A549 (cell line): ENCODE results near the gene MCM3AP.

Source experiments
- BHLHE40 ChIP-seq: IDR thresholded peaks from 2 replicates; pipeline ENCODE4 v1.6.1; 2012; ENCODE audit warnings: low read depth, low read length, inconsistent platforms
- CEBPB ChIP-seq, 2 experiments: fragments of >200 bp in 1 of 2; sonication (Bioruptor Twin) in 1 of 2; formaldehyde crosslinking in 1 of 2; IDR thresholded peaks; 2 replicates each; pipeline ENCODE4 v1.6.1; 2012 to 2016
- CTCF ChIP-seq: fragments of >200 bp; sonication (Bioruptor Twin); formaldehyde crosslinking; IDR thresholded peaks from 3 replicates; pipeline ENCODE4 v1.5.1; 2016
- HOXB13 ChIP-seq: fragments of 250-450 bp; sonication (Bioruptor Pico); IDR thresholded peaks from 2 replicates; pipeline ENCODE4 v1.5.0; 2020; ENCODE audit warnings: low read depth, mild to moderate bottlenecking, moderate library complexity
- MAX ChIP-seq: IDR thresholded peaks from 2 replicates; pipeline ENCODE4 v1.6.1; 2012
- MYC ChIP-seq: IDR thresholded peaks from 2 replicates; pipeline ENCODE4 v1.6.1; 2012; ENCODE audit warnings: mild to moderate bottlenecking, inconsistent platforms, low read length, improper control_type of control experiment, borderline replicate concordance
- POLR2A ChIP-seq: IDR thresholded peaks from 2 replicates; pipeline ENCODE4 v1.6.1; 2012; ENCODE audit warnings: mild to moderate bottlenecking, low read length
- POLR2AphosphoS2 ChIP-seq: conservative IDR thresholded peaks from 2 replicates; pipeline ENCODE4 v1.6.1; 2012; ENCODE audit warnings: low read length, improper control_type of control experiment, inconsistent platforms
- RAD21 ChIP-seq, 2 experiments: fragments of >200 bp in 1 of 2; sonication (Bioruptor Twin) in 1 of 2; formaldehyde crosslinking in 1 of 2; IDR thresholded peaks in 1 of 2; conservative IDR thresholded peaks in 1 of 2; 2 replicates in 1 of 2; 3 replicates in 1 of 2; pipeline ENCODE4 v1.6.1; 2012 to 2018; ENCODE audit warnings: inconsistent platforms in 1 of 2
- SMC3 ChIP-seq: fragments of >200 bp; sonication (Bioruptor Twin); formaldehyde crosslinking; IDR thresholded peaks from 3 replicates; pipeline ENCODE4 v1.6.1; 2018; ENCODE audit warnings: inconsistent platforms

GRCh38 chr21:46212721-46213484, 72.5 kb downstream of the MCM3AP start:
- no peak for TF ChIP-seq SMC3
- TF ChIP-seq HOXB13 (CRISPR knock-in tag): no peak
- no peak for TF ChIP-seq BHLHE40
- TF ChIP-seq MAX: no peak
- TF ChIP-seq RAD21 (conservative IDR thresholded peaks at IDR 0.05 in 1 of 2, IDR thresholded peaks at IDR 0.05 in 1 of 2): no peak
- TF ChIP-seq MYC: no peak
- no peak for TF ChIP-seq POLR2A
- TF ChIP-seq CTCF: no peak
- no peak for TF ChIP-seq CEBPB (IDR thresholded peaks at IDR 0.05)
- no peak for TF ChIP-seq POLR2AphosphoS2
